Stimulated activated CD8-positive, alpha-beta memory T cell treated with anti-CD3 and anti-CD28 coated beads, Interleukin-12 subunit alpha, Interleukin-12 subunit beta, amount 100 ng/mL, for 24 hours (primary cell): ENCODE measurements around the gene PRELID3B.
A peak's percentile ranks its signal among the peaks of the same experiment; 100 is the strongest.

ENCODE experiments used
- DNase-seq: peaks from one replicate; pipeline ENCODE4 v3.0.0-alpha.2; 2020; ENCODE audit errors: extremely low read depth

The PRELID3B gene

DNA sequence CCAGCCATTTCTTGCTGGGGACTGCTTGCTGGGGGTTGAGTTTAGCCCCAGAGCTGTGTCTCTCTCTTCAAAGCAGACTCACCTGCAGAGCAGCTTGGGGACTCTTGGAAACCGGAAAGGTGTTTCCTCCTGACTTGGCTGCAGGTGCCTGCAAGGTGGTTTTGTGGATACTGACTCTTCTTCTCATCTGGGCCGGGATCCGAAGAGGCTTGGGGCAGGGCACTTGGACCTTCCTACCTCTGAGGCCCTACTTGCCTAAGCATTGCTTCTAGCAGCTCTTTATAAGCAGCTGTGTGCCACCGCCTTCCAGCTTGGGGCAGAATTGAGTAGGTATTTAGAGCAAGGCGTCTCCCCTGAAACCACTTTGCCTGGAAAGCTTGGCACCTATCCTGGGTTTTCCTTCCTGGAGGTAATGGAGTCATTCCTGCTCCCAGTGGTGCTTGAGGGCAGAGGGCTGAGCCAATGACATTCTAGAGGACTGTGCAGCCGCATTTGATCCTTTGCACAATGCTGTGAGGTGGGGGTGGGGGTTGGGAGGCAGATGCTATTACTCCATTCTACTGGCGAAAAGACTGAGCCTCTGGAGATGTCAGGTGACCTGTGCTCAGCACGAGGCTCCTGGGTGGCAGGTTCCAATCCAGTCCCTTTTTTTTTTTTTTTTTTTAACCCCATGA lies 32.1 kb downstream of the PRELID3B start:
- DNase-seq, result no peak

DNA sequence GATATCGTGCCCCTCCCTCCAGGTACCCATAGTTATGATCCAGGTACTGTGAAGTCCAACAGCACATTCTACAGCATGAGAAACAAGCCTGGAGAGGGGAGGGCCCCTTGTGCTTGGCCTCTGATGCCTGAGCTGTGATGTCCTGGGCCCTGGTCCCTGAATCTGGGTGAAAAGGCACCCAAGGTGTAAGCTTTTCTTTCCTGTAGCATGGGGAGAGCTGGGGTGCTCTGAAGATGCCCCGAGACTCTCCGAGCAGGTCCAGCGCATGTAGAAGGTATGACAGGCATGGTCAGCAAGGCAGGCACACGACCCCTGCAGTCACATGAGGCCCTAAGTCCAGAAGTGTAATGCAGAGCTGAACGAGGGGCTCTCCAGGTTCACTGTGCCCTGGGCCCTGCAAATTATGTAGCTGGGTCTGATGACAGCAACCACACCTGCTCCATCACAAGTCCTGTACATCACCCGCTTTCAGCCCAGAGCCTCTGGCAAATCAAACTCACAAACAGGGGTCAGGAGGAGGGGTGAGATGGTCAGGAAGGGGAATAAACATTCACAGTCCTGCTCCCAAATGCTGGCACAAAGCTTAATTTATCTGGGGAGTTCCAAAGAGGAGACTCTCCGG lies 33.8 kb downstream of the PRELID3B start:
- DNase-seq, result no peak

DNA sequence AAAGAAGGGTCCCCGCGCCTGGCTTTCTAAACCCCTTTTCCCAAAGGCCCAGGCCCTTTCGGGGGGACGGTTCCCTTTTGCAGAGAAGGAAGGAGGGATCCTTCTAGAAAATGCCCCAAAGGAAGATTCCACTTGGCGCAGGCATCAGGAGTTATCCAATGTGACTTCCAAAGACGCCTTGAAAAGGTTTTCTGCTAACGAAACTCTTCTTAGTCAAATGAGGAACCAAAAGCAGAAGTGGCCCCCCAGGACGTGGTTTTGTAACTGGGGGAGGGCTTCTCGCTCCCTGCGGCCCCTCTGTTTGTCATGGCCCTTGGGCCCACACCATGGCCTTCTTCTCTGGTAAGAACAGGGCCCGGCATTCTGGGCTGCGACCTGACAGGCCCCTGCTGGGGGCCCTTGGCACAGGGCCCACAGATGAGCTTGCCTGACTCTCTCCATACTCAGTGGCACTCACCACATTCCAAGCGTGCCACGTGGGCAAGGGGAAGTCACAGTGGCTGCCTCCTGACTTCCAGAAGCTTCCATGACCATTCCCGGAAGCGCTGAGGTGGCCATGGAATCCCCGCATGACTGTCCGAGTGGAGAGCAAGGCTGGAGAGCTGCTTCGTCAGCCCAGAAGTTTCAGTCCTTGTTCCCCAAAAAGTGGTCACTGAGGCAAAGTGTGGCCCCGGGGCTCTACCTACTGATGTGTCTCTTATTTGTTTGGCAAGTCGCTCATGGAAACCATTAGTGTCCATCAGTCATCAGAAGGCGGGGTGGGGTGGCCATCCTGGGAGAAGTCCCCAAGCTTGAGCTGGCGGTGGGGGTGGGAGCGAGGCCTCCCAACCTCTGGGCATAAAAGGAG lies 34.7 kb downstream of the PRELID3B start:
- DNase-seq, result no peak

- DNase-seq, result peak; percentile 10
These were observed 35.5 kb downstream of the PRELID3B start, which contains the start of gene CTSZ for GRCh38 chr20:59006864-59007664. CTSZ (minus strand) TSS chr20:59007254; CDS start chr20:59007128, 126 bp downstream.

DNA sequence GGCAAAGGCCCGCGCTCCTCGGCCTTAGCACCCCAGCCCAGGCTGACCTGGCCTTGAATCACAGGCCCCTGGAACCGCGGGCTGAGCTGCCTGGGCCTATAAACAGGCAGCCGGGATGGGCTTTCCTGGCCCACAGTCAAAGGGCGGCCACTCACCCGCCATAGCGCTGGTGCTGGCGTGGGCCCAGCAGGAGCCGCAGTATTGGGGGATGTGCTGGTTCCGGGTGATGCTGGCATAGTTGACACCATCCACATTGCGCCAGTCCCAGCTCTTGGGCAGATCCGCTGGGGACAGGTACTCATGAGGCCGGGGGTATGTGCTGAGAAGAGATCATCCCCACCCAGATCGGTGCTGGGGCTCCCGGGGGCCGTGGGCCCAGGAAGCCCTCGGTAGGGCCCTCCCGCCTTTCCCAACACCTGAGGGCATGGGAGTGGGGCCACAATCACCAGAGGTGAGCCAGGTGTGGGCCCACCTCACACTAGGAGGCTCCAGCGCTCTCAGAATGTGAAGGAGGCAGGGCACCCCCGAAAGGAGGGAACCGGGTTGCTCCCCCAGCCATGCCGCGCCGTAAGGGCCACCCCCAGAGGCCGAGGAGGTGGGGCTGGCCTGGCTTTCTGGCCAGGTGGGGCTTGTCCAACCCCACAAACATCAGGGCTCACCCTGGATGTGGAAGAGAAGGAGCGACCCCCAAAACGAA lies 36.3 kb downstream of the PRELID3B start:
- no peak for DNase-seq

GRCh38 chr20:59005523-59006166 lies 36.9 kb downstream of the PRELID3B start:
- DNase-seq, result no peak

DNA sequence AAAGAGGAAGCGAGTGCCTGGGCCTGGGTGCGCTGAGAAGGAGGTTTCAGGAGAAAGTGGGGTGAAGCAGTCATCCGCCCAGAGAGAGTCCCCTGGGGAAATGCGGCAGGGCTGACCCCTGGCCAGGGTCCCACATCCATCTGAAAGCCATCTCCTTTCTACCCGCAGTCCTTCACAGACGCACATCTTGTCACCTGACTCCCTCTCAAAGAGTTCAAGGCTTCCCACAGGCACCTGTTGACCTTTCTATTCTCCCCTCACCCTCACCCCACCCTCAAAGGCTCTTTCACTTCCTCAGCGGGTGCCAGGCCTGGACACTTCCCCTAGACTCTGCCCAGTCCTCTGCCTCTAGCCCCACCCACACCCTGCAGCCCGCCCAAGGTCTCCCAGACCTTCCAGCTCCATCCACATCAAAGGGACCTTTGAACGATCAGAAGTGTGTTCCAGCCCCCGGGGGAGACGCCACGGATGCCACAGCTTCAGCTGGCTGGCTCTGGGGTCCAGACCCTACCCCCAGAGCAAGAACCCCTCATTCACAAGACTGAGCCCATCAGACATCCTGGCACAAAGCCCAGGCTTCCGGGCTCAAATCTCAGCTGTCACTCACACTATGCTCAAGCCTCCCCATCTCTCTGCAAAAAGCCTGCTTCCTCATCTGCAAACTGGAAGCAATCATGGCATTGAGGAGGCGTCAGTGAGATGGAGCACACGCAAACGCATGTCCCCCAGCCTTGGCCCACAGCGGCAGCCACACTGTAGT lies 37.6 kb downstream of the PRELID3B start:
- DNase-seq, result no peak

GRCh38 chr20:59004493-59004762 lies 38.2 kb downstream of the PRELID3B start:
- DNase-seq, result no peak

GRCh38 chr20:59003836-59004492 lies 38.6 kb downstream of the PRELID3B start:
- no peak for DNase-seq

GRCh38 chr20:59002874-59003399 lies 39.6 kb downstream of the PRELID3B start:
- no peak for DNase-seq

GRCh38 chr20:59002388-59002787 lies 40.2 kb downstream of the PRELID3B start:
- DNase-seq, result no peak

DNA sequence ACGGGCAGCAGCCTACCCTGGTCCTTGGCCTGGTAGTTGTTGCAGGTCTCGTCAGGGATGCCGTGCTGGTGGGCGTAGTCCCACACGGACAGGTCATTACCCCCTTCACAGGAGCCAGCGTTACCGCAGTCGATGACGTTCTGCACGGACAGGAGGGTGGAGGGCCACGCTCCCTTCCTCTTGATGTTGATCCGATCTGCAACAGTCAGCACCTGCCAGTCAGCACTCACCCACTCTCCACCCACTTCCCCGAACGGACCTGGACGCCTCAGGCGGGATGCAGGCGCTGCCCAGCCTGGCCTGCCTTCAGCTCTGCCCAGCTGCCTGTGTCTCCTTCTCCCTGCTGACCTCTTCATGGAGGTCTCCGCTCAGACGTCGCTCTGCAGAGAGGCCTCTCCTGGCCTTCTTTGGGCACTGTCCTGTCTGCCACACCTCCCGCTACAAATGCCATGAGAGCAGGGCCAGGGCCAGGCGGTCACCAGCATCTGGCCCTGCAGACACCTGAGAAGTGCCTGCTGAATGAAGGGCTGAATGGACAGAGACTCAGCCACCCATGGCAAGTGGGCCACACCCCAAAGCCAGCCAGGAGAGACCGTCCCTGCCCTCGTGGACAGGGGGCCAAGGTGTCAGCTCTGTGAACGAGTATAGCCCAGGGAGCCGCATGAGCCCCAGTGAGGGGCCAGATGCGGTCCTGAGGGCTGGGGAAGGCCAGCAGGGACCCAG lies 41.0 kb downstream of the PRELID3B start:
- no peak for DNase-seq

DNA sequence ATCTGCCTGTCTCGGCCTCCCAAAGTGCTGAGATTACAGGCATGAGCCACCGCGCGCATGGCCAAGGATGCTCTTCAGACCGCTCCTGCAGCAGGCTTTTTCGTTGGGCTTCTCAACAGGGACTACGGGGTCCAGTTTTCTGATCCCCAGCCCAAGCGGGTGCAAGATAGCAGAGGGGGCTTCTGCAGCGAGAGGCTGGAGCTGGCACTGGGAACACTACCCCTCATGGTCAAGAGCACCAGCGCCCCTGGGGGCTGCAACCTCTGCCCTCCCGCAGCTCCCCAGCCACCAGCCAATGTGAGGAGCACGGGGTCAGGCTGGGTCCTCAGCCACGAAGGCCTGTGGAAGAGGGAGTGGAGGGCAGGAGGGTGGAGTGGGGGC lies 41.5 kb downstream of the PRELID3B start:
- DNase-seq, result no peak

- DNase-seq, result no peak
These were observed 42.3 kb downstream of the PRELID3B start for GRCh38 chr20:59000326-59000725.

DNA sequence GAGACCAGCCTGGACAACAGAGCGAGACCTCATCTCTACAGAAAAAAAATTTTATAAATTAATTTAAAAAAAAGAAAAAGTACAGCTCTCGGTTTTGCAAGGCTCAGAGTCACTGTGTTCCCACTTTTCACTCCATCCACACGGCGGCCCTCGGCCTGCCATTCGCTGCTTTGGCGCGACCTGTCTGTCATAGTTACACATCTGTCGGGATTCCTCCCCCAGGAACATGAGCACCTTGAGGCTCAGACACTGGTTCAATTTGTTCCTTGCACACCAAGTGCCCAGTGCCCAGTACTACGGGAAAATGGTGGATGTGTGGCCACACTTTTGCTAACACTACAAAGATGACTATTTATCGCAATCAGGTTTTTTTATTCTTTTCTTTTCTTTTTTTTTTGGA lies 43.9 kb downstream of the PRELID3B start:
- no peak for DNase-seq

DNA sequence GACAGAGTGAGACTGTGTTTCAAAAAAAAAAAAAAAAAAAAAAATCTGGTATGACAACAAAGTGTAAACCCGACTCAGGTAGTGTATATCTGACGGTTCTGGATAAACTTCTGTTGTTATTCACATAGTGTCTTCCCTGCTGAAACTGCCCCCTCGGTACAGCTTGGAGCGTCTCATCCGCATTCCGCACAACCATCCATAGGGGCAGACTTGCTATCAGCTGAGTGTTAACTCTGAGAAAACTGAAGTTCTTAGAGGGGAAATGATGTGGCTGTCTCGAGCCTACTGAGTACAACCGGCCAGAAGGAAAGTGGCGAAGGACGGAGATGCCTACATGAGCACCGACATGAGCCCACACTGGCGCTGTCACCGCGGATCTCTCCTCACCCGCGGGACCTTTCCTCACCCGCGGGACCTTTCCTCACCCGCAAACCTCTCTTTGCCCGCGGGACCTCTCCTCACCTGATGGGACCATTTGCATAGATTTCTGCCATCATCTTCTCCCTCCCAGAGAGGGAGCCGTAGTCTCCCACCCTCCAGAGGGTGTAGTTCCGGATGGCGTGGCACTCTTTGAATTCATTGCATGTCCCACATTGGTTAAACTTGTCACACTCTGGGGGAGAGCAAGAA lies 45.3 kb downstream of the PRELID3B start:
- DNase-seq, result no peak

DNA sequence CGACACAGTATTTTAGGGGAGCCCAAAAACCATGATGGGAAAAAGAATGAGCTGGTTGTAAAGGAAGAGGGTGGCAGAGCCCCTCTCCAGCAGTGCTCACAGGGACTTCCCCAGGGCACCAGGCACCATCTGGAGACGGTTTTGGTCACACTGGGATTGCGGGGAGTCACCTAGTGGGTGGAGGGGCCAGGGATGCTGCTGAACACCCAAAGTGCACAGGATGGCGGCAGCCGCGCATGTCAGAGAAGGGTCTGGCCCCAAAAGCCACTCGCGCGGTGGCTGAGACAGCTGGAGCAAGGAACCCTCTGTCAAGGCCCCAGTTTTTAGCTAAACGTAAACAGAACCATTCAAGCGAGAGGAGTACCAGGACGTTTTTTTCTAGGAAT lies 46.4 kb downstream of the PRELID3B start:
- no peak for DNase-seq

GRCh38 chr20:58995461-58996225 lies 46.9 kb downstream of the PRELID3B start:
- DNase-seq, result no peak
